Measurements from ENCODE around the gene FANCF.

DNA sequence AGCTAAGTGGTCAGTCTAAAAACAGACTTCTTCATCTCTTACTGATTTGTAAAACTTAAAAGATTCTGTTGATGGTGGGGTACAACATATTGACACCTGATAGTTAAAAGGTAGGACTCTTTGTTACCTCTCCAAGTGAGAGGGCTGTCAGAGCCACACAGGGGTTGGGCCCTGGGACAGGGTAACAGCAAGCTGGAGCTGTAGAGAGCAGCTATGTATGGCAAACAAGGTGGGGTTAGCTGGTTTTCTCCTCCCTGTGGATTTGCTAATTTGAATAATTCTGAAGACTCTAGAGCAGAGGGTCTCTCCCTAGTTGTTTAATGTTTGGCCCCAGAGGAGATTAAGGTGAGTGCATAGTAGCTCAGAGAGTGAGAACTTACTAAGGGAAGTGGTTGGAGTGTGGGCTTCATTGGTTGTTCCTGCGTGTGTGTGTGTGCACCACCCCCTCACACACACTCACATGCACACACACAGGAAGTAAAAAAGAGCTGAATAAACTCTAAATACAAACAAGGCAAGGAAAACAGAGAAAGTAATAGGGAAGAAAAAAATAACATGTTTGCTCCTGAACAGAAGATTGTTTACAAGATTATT is 31.6 kb upstream of the FANCF start:
- TF ChIP-seq EZH2 (IDR thresholded peaks at IDR 0.05; ENCODE audit: borderline replicate concordance, insufficient read depth, low read depth, low read length, poor library complexity, severe bottlenecking), result no peak
- TF ChIP-seq, protein P1, sequence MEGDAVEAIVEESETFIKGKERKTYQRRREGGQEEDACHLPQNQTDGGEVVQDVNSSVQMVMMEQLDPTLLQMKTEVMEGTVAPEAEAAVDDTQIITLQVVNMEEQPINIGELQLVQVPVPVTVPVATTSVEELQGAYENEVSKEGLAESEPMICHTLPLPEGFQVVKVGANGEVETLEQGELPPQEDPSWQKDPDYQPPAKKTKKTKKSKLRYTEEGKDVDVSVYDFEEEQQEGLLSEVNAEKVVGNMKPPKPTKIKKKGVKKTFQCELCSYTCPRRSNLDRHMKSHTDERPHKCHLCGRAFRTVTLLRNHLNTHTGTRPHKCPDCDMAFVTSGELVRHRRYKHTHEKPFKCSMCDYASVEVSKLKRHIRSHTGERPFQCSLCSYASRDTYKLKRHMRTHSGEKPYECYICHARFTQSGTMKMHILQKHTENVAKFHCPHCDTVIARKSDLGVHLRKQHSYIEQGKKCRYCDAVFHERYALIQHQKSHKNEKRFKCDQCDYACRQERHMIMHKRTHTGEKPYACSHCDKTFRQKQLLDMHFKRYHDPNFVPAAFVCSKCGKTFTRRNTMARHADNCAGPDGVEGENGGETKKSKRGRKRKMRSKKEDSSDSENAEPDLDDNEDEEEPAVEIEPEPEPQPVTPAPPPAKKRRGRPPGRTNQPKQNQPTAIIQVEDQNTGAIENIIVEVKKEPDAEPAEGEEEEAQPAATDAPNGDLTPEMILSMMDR (IDR thresholded peaks at IDR 0.05), result no peak

Data from B cell (primary cell).